SU-DHL-6 (cell line): ENCODE results near the gene CCDC134.
A peak's percentile ranks its signal among the peaks of the same experiment; 100 is the strongest.

Experiments used
- H2AFZ ChIP-seq: fragments of 200-600 bp; sonication (generic); 2 replicates; pipeline ENCODE4 v1.6.1; 2014; ENCODE audit warnings: low read depth, mild to moderate bottlenecking, moderate library complexity, mixed read lengths, antibody characterized with exemption, low read length; ENCODE audit not compliant: severe bottlenecking
- H3F3A ChIP-seq: fragments of 200-600 bp; shearing (Covaris generic); 2 replicates; pipeline ENCODE4 v1.6.0; 2016; ENCODE audit warnings: antibody characterized with exemption, mild to moderate bottlenecking; ENCODE audit not compliant: insufficient read depth
- H3K27ac ChIP-seq: fragments of 200-600 bp; sonication (generic); 2 replicates; pipeline ENCODE4 v1.5.1; 2016; ENCODE audit warnings: low read depth, mild to moderate bottlenecking, low read length, moderate library complexity, mixed read lengths
- H3K27me3 ChIP-seq: fragments of 200-600 bp; sonication (generic), shearing (Covaris generic); 2 replicates; pipeline ENCODE4 v1.6.0; 2014; ENCODE audit warnings: mild to moderate bottlenecking, low read length
- H3K36me3 ChIP-seq: fragments of 200-600 bp; sonication (generic); 2 replicates; pipeline ENCODE4 v1.6.1; 2014; ENCODE audit warnings: mild to moderate bottlenecking, low read length, mixed read lengths
- H3K4me2 ChIP-seq: fragments of 300-600, 200-600 bp; shearing (Covaris generic), sonication (generic); 2 replicates; pipeline ENCODE4 v1.6.0; 2014; ENCODE audit warnings: low read length, low read depth, mild to moderate bottlenecking; ENCODE audit not compliant: poor library complexity, severe bottlenecking
- H3K4me3 ChIP-seq: fragments of 200-600 bp; sonication (generic); 2 replicates; pipeline ENCODE4 v1.5.1; 2014; ENCODE audit warnings: antibody characterized with exemption, low read length, mild to moderate bottlenecking, mixed read lengths; ENCODE audit not compliant: insufficient read depth, poor library complexity, severe bottlenecking
- H3K79me2 ChIP-seq: fragments of 200-600 bp; sonication (generic); 2 replicates; pipeline ENCODE4 v1.6.1; 2014; ENCODE audit warnings: mild to moderate bottlenecking, low read length, moderate library complexity; ENCODE audit not compliant: insufficient read depth
- H3K9ac ChIP-seq: fragments of 200-600 bp; sonication (generic); 2 replicates; pipeline ENCODE4 v1.7.0; 2014; ENCODE audit warnings: mild to moderate bottlenecking, low read length
- H3K9me2 ChIP-seq: fragments of 200-600 bp; sonication (generic); replicated peaks from 2 replicates; pipeline ENCODE4 v1.6.1; 2014; ENCODE audit warnings: low read length; ENCODE audit not compliant: insufficient read depth
- H3K9me3 ChIP-seq: fragments of 200-600 bp; sonication (generic); 2 replicates; pipeline ENCODE4 v1.6.1; 2014; ENCODE audit warnings: low read length, mixed read lengths; ENCODE audit not compliant: insufficient read depth
- H4K20me1 ChIP-seq: fragments of 200-600 bp; sonication (generic); 2 replicates; pipeline ENCODE4 v1.6.1; 2014; ENCODE audit warnings: low read depth, mild to moderate bottlenecking, antibody characterized with exemption, low read length, moderate library complexity, mixed read lengths
- EZH2phosphoT487 ChIP-seq: fragments of 200-600 bp; sonication (generic), shearing (Covaris generic); conservative IDR thresholded peaks from 2 replicates; pipeline ENCODE4 v1.6.1; 2018; ENCODE audit warnings: mild to moderate bottlenecking, antibody characterized with exemption, low read length, moderate library complexity, mixed read lengths
- TF ChIP-seq, protein P1 (sequence below): fragments of 200-600 bp; sonication (generic); IDR thresholded peaks from one replicate; pipeline ENCODE4 v1.5.1; 2017; ENCODE audit warnings: antibody characterized with exemption, mild to moderate bottlenecking, low read length, moderate library complexity; ENCODE audit not compliant: insufficient read depth, poor library complexity, severe bottlenecking

Gene CCDC134

DNA sequence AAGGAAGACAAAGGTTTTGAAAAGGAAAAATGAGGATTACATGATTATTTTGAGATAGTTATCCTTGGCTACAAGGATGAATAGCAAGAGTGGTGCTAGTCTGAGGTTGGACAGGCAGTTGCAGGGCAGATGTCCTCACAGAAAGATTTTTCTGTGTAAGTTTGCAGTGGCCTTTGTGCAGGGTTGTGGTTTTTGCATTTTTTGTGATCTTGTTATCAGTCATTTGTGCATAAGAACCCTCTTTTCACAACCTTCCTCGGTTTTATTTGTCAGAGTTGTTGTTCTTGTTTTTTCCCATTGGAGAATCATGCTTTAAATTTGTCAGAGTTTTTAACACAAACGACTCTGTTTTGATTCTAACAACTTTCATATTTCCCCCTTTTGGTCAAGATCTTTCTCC lies 1.4 kb downstream of the CCDC134 start:
- TF ChIP-seq EZH2phosphoT487, result no peak
- TF ChIP-seq, protein P1, sequence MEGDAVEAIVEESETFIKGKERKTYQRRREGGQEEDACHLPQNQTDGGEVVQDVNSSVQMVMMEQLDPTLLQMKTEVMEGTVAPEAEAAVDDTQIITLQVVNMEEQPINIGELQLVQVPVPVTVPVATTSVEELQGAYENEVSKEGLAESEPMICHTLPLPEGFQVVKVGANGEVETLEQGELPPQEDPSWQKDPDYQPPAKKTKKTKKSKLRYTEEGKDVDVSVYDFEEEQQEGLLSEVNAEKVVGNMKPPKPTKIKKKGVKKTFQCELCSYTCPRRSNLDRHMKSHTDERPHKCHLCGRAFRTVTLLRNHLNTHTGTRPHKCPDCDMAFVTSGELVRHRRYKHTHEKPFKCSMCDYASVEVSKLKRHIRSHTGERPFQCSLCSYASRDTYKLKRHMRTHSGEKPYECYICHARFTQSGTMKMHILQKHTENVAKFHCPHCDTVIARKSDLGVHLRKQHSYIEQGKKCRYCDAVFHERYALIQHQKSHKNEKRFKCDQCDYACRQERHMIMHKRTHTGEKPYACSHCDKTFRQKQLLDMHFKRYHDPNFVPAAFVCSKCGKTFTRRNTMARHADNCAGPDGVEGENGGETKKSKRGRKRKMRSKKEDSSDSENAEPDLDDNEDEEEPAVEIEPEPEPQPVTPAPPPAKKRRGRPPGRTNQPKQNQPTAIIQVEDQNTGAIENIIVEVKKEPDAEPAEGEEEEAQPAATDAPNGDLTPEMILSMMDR, result no peak
- H3K9ac ChIP-seq, result peak overlapping the region; percentile 72
- no peaks in the 10 kb centered on the region for H3K9me3 ChIP-seq
- H3K27ac ChIP-seq, result no peak overlapping the region
- no peaks in the 10 kb centered on the region for H3K27me3 ChIP-seq
- H3K79me2 ChIP-seq, result peaks cover 15% of the 10 kb centered on the region; the same call in 1 of the 2 replicates
- peak overlapping the region; percentile 83 for H3K4me2 ChIP-seq
- no peaks in the 10 kb centered on the region for H3K9me2 ChIP-seq
- no peak overlapping the region for H2AFZ ChIP-seq
- H3K36me3 ChIP-seq, result no peaks in the 10 kb centered on the region
- H3F3A ChIP-seq, result 0 out of 2 replicates have a peak, but pooled peaks cover 3% of the 10 kb centered on the region
- no peaks in the 10 kb centered on the region for H4K20me1 ChIP-seq
- H3K4me3 ChIP-seq, result peak overlapping the region; percentile 60

DNA sequence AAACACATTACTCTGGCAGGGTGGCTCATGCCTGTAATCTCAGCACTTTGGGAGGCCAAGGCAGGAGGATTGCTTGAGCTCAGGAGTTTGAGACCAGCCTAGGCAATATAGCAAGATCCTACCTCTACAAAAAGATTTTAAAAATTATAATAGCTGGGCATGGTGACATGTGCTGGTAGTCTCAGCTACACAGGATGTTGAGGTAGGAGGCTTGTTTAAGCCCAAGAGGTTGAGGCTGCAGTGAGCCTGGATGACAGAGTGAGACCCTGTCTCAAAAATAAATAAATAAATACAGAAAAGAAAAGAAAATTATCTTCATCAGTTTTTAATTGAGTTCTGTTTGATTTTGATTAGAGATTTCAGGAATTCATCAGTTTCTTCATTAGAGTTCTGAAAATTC lies 5.2 kb downstream of the CCDC134 start:
- H3K9ac ChIP-seq, result no peak overlapping the region
- no peaks in the 10 kb centered on the region for H4K20me1 ChIP-seq
- H3K4me2 ChIP-seq, result no peak overlapping the region
- 0 out of 2 replicates have a peak, but pooled peaks cover 3% of the 10 kb centered on the region for H3F3A ChIP-seq
- H3K79me2 ChIP-seq, result peaks cover 15% of the 10 kb centered on the region; the same call in 1 of the 2 replicates
- no peak overlapping the region for H3K4me3 ChIP-seq
- no peak overlapping the region for H2AFZ ChIP-seq
- no peak overlapping the region for H3K27ac ChIP-seq
- no peaks in the 10 kb centered on the region for H3K9me3 ChIP-seq
- no peaks in the 10 kb centered on the region for H3K36me3 ChIP-seq
- no peaks in the 10 kb centered on the region for H3K27me3 ChIP-seq
- H3K9me2 ChIP-seq, result no peaks in the 10 kb centered on the region
- no peak for TF ChIP-seq EZH2phosphoT487
- TF ChIP-seq, protein P1, result no peak

DNA sequence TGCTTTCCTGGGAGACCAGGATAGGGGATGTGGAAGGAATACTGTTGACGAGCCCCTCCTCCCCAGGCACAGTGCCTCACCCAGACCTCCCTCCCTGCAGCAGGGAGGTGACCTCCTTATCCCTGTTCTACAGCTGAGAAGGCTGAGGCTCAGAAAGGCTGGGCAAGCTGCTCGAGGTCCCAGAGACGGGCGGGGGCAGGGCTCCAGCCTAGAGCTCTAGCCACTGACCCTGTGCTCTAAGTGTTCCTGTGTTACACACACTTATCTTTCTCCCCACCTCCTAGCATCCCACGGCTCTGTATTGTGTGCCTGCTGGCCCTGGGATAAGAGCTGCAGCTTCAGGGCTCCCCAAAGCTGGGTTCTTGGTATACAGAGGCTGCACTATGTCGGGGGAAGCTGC lies 7.9 kb downstream of the CCDC134 start:
- Histone ChIP-seq H3K9me2 (no peaks in the 10 kb centered on the region), H3F3A (no peaks in the 10 kb centered on the region), H2AFZ (no peak overlapping the region), H3K4me2 (no peak overlapping the region), H4K20me1 (no peaks in the 10 kb centered on the region), H3K27me3 (no peaks in the 10 kb centered on the region), H3K4me3 (no peak overlapping the region), H3K9me3 (no peaks in the 10 kb centered on the region), H3K36me3 (no peaks in the 10 kb centered on the region), H3K27ac (no peak overlapping the region), H3K79me2 (no peaks in the 10 kb centered on the region), H3K9ac (no peak overlapping the region)
- TF ChIP-seq, protein P1, result no peak
- TF ChIP-seq EZH2phosphoT487, result no peak
